ENCODE results near the gene GPC4. TPM values are rescaled to one million over a fixed set of nuclear protein-coding genes. Genes with fewer than 3 reads are reported as not detected.

GPC4 gene
- total and polyA plus RNA-seq, 4 donors: 0.23 to 1.3 (median 0.71) TPM

- 83% methylated on average over 2 of the region's 2 CpGs for WGBS
- no peak overlapping the region for H3K27ac ChIP-seq (ENCODE audit: low read depth in 1 of 2, low read length in 2 of 2)
- H3K9ac ChIP-seq (ENCODE audit: low read depth in 1 of 2, low read length in 2 of 2): no peak overlapping the region
- TF ChIP-seq HNF4A (conservative IDR thresholded peaks at IDR 0.05) (no peak), JUND (IDR thresholded peaks at IDR 0.05) (no peak), YY1 (IDR thresholded peaks at IDR 0.05) (no peak), HNF4G (IDR thresholded peaks at IDR 0.05) (no peak)
- H3K4me3 ChIP-seq (ENCODE audit: low read depth in 1 of 3, low read length in 3 of 3): no peak overlapping the region
- DNase-seq (ENCODE audit: low spot score): no peak
- H3K36me3 ChIP-seq (ENCODE audit: control insufficient read depth in 4 of 4, insufficient read depth in 3 of 4, low read depth in 1 of 4, low read length in 3 of 4): no peaks in the 10 kb centered on the region
- H3K27me3 ChIP-seq (ENCODE audit: control insufficient read depth in 4 of 4, insufficient read depth in 4 of 4, low read length in 3 of 4): peaks cover 0 to 3% (median 0%) of the 10 kb centered on the region in 4 donors
- no peaks in the 10 kb centered on the region for H3K4me1 ChIP-seq (ENCODE audit: control insufficient read depth in 4 of 4, insufficient read depth in 4 of 4, low read length in 3 of 4)
- H3K9me3 ChIP-seq (ENCODE audit: control insufficient read depth in 4 of 4, low read length in 3 of 4): no peaks in the 10 kb centered on the region
Measured at GRCh38 chrX:133353233-133353632, 62.1 kb downstream of the GPC4 start.

DNA sequence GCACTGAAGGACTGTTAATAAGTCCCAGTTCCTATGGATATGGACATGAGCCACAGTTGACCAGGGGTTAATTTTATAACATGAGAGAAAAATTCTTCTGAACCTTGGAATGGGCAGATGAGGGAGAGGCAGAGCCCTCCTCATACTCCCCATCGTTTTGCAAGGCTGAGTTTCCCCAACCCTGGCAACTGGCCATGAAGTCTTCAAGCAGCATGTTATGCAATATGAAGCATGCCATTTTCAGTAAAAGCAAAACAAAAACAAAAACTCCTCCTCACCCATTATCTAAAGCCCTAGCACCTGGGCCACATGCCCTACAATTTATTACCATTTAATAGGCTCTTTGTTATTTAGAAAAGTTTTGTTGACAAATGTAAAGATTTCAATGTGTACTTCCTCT, 64.5 kb downstream of the GPC4 start:
- H3K4me1 ChIP-seq (ENCODE audit: control insufficient read depth in 4 of 4, insufficient read depth in 4 of 4, low read length in 3 of 4): no peaks in the 10 kb centered on the region
- no peak for DNase-seq (ENCODE audit: low spot score)
- no peak overlapping the region for H3K9ac ChIP-seq (ENCODE audit: low read depth in 1 of 2, low read length in 2 of 2)
- no peak overlapping the region for H3K27ac ChIP-seq (ENCODE audit: low read depth in 1 of 2, low read length in 2 of 2)
- TF ChIP-seq RXRA (IDR thresholded peaks at IDR 0.05): no peak
- no peak for TF ChIP-seq MAX (IDR thresholded peaks at IDR 0.05)
- TF ChIP-seq FOXA1 (IDR thresholded peaks at IDR 0.05): no peak
- TF ChIP-seq HNF4G (IDR thresholded peaks at IDR 0.05): no peak
- TF ChIP-seq EGR1 (IDR thresholded peaks at IDR 0.05; ENCODE audit: low read depth in 2 of 2): no peak
- TF ChIP-seq RAD21 (IDR thresholded peaks at IDR 0.05): no peak
- no peak for TF ChIP-seq YY1 (IDR thresholded peaks at IDR 0.05)
- no peak for TF ChIP-seq HNF4A (conservative IDR thresholded peaks at IDR 0.05)
- TF ChIP-seq CTCF (IDR thresholded peaks at IDR 0.05; ENCODE audit: low read depth, low read length, missing input control): no peak
- H3K9me3 ChIP-seq (ENCODE audit: control insufficient read depth in 4 of 4, low read length in 3 of 4): no peaks in the 10 kb centered on the region
- no peaks in the 10 kb centered on the region for H3K36me3 ChIP-seq (ENCODE audit: control insufficient read depth in 4 of 4, insufficient read depth in 3 of 4, low read depth in 1 of 4, low read length in 3 of 4)
- no peak overlapping the region for H3K4me3 ChIP-seq (ENCODE audit: low read depth in 1 of 3, low read length in 3 of 3)
- H3K27me3 ChIP-seq (ENCODE audit: control insufficient read depth in 4 of 4, insufficient read depth in 4 of 4, low read length in 3 of 4): peaks cover 0 to 6% (median 0%) of the 10 kb centered on the region in 4 donors
- 3% methylated on average over 1 of the region's 1 CpG for WGBS

DNA sequence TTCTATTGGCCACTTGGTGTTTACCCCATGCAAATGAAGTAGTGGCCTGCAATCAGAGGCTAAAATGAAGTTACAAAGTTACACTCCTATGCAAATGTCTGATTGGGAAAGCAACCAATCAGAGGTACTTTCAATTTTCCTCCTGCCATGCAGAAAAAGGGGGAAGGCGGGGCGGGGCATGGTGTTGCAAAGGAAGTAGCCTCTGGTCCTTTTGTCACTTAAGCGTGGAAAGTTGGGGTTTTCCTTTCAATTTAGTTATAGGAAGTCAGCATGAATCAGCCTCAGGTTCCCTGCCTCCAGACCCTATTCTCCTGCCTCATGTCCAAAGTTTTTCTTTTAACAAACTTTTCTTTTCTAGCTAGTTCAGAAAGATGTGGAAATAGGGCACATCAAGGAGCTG, 69.3 kb downstream of the GPC4 start:
- no peak for DNase-seq (ENCODE audit: low spot score)
- Histone ChIP-seq H3K4me3 (ENCODE audit: low read depth in 1 of 3, low read length in 3 of 3) (no peak overlapping the region), H3K36me3 (ENCODE audit: control insufficient read depth in 4 of 4, insufficient read depth in 3 of 4, low read depth in 1 of 4, low read length in 3 of 4) (no peaks in the 10 kb centered on the region), H3K4me1 (ENCODE audit: control insufficient read depth in 4 of 4, insufficient read depth in 4 of 4, low read length in 3 of 4) (no peaks in the 10 kb centered on the region), H3K27ac (ENCODE audit: low read depth in 1 of 2, low read length in 2 of 2) (no peak overlapping the region), H3K9me3 (ENCODE audit: control insufficient read depth in 4 of 4, low read length in 3 of 4) (no peaks in the 10 kb centered on the region), H3K9ac (ENCODE audit: low read depth in 1 of 2, low read length in 2 of 2) (no peak overlapping the region), H3K27me3 (ENCODE audit: control insufficient read depth in 4 of 4, insufficient read depth in 4 of 4, low read length in 3 of 4) (peaks cover 0 to 6% (median 0%) of the 10 kb centered on the region in 4 donors)
- 93% methylated on average over 3 of the region's 3 CpGs for WGBS
- no peak for TF ChIP-seq YY1 (IDR thresholded peaks at IDR 0.05)
- no peak for TF ChIP-seq EGR1 (IDR thresholded peaks at IDR 0.05; ENCODE audit: low read depth in 2 of 2)
- no peak for TF ChIP-seq REST (IDR thresholded peaks at IDR 0.05)
- TF ChIP-seq FOXA2 (IDR thresholded peaks at IDR 0.05): no peak
- TF ChIP-seq JUND (IDR thresholded peaks at IDR 0.05): no peak
- no peak for TF ChIP-seq RAD21 (IDR thresholded peaks at IDR 0.05)
- TF ChIP-seq CTCF (IDR thresholded peaks at IDR 0.05; ENCODE audit: low read depth, low read length, missing input control): no peak
- no peak for TF ChIP-seq FOXA1 (IDR thresholded peaks at IDR 0.05)
- TF ChIP-seq GABPA (IDR thresholded peaks at IDR 0.05 in 1 of 2, conservative IDR thresholded peaks at IDR 0.05 in 1 of 2): no peak
- TF ChIP-seq MAX (IDR thresholded peaks at IDR 0.05): no peak
- no peak for TF ChIP-seq SP1 (IDR thresholded peaks at IDR 0.05)
- no peak for TF ChIP-seq HNF4A (conservative IDR thresholded peaks at IDR 0.05)
- TF ChIP-seq, protein P1, sequence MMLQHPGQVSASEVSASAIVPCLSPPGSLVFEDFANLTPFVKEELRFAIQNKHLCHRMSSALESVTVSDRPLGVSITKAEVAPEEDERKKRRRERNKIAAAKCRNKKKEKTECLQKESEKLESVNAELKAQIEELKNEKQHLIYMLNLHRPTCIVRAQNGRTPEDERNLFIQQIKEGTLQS (IDR thresholded peaks at IDR 0.05): no peak
- TF ChIP-seq RXRA (IDR thresholded peaks at IDR 0.05): no peak
- no peak for TF ChIP-seq HNF4G (IDR thresholded peaks at IDR 0.05)
- no peak for TF ChIP-seq NR2F2 (IDR thresholded peaks at IDR 0.05)
- TF ChIP-seq TAF1 (conservative IDR thresholded peaks at IDR 0.05): no peak
